Activated CD8-positive, alpha-beta memory T cell treated with anti-CD3 and anti-CD28 coated beads, Interleukin-2, amount 50 U/mL, for 1 hour (primary cell): ENCODE measurements around the gene RPL3.
"Not testable (repeated sequence)": the region's sequence is repeated elsewhere in the genome, so short reads cannot be mapped to it uniquely, and the experiment has no call there.

Experiments used
- DNase-seq: peaks from one replicate; pipeline ENCODE4 v3.0.0-alpha.2; 2020; ENCODE audit errors: extremely low read depth

The RPL3 gene

DNA sequence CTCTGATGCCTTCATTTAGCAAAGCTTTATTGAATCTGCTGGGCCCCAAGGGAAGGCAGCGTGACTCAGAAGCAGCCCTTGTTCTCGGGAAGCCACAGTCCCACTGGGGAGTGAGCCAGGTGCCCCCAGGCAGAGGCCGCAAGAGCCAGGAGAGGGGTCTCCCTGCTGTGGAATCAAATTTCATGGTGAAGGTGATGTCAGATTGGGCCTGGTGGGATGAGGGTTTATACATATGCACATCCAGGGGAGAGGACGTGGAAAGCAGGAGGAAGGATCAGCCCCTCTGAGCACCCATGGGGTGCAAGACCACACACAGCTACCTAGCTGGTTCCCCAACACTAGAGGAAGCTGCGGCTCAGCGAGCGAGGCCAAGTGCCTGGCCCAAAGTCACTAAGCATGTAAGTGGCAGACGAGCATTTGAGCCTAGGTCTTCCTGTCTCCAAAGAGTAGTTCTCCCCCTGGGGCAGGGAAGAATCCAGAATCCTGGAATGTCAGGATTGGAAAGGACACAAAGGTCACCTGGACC is 32.3 kb upstream of the RPL3 start:
- DNase-seq = no peak

DNA sequence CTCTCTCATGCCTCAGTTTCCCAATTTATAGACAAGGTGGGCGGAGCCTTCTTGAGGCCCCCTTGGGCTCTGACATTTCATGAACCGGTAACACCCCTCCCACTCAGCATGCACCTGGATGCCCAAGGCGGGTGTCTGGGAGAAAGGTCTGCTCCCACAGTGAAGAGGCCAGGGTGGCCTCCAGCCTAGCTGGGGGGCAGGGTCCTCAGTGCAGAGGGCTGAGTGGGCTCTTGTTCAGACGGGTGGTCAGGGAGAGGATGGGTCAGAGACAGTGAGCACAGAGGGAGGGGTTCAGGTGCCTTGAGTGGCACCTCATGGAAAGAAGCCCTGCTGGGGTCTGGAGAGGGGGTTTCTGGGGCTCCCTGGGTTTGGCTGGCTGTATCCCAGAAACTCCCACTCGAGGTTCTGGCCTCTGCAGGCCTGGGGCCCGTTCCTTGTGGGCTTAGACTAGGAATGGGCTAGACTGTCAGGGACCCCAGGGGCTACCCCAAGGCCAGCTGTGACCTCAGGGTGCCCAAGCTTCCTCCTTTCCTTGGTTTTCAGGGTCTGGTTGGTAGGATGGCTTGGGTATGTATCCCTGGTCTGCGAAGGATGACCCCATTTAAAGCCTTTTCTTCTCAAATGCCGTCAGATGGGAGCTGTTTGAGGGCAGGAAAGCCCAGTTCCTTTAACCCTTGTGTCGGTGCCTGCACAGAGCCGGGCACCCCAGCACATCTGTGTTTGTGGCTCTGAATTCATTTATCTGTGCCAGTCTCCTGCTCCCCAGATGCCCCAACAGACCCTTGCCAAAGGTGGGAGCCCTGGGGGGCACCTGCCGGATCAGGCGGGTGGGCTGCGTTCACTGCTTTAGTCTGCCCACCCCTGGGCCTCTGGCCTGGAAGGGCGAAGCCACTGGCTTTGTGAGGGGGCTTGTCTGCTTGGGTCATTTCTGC is 31.6 kb upstream of the RPL3 start:
- DNase-seq = no peak

DNA sequence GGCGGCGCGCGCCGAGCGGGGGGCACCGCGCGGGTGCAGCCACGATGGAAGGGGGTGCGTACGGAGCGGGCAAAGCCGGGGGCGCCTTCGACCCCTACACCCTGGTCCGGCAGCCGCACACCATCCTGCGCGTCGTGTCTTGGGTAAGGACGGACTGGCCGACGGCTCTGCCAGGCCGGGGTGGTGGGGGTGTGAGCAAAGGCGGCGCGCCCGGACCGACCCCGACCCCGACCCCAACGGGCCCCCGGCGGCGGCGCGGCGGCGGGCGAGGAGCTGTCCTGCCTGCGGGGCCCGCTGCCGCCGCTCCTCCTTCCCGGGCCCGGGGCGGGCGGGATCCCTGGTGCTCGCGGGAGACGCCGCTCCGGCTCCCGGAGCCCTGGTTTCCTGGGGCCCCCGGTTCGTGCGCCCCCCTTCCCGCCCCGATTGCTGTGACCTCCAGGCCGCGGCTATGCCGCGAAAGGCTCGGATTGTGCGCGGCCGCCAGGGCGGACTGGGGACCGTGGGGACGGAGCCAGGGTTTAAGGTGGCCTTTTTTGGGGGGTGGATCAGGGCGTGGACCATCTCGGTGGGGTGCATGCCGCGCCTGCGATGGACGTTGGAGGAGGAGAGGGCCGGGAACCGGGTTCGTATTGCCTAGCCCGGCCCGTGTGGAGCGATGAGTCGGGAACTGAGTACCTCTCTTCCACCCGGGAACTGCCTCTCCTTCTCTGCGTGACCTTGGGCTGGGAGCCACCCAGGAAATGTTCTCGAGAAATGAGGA is 30.7 kb upstream of the RPL3 start, which contains the start of gene SYNGR1:
TSS of gene SYNGR1 (plus strand) at position 25 of the 760 bp plus-strand sequence. CDS start at position 45, 20 bp downstream.
- DNase-seq = no peak

DNA sequence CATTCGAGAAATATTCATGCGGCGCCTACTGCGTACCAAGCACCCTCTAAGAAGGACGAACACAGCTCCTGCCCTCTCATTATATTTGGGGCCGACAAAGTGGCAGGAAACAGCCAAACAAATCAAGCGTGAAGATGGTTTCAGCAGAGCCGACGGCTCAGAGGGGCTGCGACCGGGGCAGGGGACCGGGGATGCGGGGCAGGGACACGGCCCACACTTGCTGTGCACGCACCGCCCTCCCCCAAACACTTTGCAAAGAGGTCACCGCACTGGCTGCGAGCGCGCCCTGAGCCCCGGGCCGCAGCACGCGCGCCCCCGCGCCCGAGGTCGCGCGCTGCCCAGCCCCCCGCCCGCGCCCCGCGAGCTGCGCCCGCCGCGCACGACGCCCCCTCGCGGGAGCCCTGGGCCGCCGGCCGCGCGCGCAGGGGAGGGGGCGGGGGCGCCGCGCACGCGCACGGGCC is 30.1 kb upstream of the RPL3 start:
- no peak for DNase-seq

DNA sequence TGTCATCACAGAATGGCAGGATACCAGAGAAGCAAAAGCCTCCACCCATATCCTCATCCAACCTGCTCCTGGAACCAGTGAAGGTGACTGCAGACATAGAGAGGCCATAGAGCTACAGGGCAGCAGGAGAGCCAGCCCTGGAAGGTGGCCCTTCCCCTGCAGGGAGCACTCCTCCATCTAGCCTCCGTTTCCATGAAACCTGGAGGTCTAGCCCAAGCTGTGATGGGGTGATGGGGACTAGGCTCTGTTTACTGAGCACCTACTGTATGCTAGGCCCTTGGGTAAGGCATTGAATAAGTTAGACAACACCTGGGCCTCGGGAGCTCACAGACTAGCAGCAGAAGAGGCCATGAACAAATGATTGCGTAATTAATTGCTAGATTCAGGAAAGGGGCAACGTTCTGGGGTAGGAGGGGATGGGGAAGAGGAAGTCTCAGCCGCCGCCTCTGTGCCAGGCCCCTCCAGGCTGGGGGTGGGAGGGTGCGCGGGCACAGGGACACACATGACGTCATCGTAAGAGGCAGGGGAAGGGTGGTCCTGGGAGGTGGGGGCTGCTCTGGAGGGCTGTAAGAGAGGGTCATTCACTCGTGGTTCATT is 29.6 kb upstream of the RPL3 start:
- no peak for DNase-seq

DNA sequence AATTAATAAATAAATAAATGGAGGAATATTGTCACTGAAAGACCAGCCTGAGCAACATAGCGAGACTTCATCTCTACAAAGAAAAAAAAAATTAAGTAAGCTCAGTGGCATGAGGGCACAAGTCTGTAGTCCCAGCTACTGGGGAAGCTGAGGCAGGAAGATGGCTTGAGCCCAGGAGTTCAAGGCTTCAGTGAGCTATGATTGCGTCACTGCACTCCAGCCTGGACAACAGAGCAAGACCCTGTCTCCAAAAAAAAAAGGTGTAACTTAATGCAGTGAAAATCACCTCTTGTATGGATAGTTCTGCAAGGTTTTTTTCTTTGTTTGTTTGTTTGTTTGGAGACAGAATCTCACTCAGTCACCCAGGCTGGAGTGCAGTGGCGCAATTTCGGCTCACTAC is 25.8 kb upstream of the RPL3 start:
- DNase-seq = no peak

DNA sequence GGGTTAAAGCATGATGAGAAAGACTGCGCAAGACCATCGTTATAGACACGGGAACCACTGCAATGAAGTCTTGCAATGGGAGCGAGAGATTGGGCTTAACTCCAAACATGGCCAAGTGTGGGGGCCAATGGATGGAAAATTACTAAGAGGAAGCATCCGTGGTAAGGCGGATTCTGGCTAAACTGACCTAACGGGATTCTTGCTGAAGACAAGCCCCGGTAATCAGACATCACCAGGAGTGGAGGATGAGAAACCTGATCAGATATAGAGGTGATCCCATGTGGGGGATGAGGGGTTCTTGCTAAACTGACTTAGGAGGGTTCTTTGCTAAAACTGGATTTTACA is 24.6 kb upstream of the RPL3 start:
- DNase-seq = no peak

DNA sequence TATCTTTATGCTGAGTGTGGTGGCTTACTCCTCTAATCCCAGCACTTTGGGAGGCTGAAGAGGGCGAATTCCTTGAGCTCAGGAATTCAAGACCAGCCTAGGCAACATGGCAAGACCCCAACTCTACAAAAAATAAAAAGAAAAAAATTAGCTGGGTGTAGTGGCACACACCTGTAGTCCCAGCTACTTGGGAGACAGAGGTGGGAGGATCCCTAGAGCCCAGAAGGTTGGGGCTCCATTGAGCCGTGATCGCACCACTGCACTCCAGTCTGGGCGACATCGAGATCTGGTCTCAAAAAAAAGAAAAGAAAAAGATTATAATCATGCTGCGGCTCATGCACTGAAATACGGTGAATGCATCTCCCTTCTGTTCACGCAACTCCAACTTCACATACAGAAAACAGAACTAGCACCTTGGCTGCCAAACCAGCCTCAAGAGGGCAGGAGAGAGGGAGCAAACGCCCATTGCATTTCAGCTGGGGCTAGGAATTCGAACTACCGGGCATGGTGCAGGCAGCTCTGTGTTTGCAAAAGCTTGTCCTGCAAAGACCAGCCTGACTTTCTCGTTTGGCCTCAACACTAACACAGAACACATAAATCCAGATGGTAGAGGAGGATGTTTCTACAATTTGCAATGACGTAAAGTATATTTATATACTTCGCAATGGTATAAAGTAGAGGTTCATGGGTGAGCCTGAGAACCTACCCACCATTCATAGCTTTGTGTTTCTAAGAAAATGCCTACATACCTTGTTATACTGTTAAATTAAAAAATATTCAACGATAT is 24.0 kb upstream of the RPL3 start:
- no peak for DNase-seq

DNA sequence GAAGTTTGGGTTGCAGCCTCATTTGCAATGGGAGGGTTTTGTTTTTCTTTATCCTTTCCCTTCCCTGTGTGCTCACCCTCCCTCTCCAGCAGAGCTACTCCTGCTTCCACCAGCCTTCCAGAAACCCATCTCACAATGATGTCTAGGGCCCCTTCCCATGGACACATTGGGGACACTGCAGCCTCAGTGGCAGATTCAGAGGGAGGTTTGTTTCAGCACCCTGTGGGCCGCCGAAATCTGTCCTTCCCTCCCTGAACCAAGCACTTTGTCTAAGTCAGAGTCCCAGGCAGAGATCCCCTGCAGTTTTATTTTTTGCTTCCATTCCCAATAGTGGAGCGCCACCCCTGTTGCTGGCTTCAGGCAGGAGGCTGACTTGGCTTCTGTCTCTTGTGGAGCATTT is 21.8 kb upstream of the RPL3 start:
- no peak for DNase-seq

DNA sequence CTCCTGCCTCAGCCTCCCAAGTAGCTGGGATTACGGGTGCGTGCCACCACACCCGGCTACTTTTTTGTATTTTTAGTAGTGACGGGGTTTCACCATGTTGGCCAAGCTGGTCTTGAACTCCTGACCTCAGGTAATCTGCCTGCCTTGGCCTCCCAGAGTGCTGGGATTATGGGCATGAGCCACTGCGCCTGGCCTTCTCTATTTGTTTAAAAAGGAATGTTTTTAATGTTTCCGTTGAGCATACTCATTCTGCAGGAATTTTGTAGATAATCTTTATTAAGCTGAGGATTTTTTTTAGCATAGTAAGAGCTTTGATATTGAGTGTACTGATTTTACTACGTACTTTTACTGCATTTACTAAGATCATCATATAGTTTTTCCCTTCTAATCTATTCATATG is 20.4 kb upstream of the RPL3 start:
- not testable (repeated sequence) for DNase-seq

DNA sequence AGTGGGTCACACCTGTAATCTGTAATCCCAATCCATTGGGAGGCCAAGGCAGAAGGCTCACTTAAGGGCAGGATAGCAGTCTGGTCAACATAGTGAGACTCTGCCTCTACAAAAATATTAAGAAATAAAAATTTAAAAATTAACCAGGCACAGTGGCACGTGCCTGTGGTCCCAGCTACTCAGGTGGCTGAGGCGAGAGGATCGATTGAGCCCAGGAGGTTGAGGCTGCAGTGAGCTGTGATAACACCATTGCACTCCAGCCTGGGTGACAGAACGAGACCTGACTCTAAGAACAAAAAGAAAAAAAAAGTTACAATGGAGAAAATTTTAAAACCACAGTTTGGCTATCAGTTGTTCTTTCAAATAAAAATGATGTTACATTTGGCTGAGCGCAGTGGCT is 17.0 kb upstream of the RPL3 start:
- DNase-seq = no peak

DNA sequence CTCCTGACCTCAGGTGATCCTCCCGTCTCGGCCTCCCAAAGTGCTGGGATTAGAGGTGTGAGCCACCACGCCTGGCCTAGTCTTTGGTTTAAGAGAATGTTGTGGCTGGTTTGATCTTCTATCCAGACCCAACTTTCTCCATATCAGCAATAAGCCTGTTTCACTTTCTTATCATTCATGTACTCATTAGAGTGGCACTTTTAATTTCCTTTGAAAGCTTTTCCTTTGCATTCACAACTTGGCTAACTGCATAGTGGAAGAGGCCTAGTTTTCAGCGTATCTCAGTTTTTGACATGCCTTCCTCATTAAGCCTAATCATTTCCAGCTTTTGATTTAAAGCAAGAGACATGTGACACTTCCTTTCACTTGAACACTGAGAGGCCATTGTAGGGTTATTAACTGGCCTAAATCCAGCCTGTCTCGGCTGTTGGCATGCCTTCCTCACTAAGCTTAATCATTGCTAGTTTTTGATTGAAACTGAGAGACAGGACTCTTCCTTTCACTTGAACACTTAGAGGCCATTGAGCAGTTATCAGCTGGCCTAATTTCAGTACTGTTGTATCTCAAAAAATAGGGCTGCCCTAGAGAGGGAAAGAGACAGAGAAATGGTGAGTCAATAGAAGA is 13.1 kb upstream of the RPL3 start:
- no peak for DNase-seq

DNA sequence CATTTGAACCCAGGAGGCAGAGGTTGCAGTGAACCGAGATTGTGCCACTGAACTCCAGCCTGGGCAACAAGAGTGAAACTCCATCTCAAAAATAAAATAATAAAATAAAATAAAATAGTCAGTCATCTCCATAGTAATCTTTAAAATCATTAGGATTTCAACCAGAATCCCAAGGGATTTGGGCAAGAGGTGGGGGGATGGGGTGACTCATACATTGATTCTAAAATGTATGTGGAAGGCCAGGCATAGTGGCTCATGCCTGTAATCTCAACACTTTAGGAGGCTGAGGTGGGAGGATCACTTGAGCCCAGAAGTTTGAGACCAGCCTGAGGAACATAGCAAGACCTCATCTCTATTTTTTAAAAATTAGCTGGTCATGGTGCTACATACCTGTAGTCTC is 11.1 kb upstream of the RPL3 start:
- DNase-seq = not testable (repeated sequence)

DNA sequence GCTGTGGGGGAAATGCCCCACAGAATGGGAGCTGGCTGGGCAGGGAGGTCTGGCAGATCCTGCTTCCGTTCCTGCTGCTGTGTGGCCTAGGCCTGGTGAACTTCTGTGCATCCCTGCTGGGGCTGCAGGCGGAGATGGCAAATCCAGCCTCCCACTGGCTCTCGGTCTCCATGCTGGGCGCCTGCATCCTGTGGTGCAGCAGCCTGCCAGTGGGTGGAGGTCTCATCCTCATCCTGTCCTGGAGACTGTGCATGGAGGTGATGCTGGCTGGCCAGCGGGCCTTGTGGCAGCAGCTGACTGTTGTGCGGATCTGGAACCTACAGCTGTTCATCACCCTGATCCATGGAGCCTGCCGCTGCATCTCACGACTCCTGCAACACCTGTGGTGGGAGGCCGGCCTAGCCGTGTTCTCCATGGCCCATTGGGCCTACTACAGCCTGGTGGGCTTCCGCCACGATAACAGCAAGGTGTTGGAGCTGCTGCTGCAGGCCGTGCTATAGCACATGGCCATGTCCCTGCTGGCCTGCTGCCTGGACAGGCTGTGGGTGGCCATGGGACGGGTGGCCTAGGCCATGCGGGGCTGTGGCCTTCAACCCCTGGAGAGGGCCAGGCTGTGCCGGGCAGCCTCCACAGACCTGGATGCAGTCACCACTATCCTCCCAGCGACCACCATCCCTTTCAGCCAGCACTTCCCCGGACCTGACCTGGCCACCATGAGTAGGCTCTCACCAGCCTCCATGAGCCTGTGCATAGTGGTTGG is 8.8 kb upstream of the RPL3 start:
- DNase-seq = no peak

DNA sequence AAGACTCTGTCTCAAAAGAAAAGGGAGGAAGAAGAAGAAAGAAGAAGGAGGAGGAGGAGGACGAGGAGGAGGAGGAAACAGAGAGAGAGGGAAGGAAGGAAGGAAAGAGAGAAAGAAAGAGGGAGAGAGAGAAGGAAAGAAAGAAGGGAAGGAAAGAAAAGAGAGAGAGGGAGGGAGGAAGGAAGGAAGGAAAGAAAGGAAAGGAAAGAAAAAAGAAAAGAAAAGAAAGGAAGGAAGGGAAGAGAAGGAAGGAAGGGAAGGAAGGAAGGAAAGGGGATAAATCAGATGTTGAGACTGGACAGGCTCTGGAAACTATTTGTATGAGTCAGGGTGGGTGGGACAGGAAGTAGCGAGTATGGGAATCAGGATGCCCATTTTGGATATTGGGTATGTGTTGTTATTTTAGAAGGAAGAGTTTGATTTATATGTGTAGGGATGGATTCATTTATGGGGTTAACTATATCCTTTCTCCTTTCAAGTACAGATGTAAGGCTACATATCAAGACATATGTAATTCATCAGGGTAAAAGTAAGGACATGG is 6.0 kb upstream of the RPL3 start:
- no peak for DNase-seq

DNA sequence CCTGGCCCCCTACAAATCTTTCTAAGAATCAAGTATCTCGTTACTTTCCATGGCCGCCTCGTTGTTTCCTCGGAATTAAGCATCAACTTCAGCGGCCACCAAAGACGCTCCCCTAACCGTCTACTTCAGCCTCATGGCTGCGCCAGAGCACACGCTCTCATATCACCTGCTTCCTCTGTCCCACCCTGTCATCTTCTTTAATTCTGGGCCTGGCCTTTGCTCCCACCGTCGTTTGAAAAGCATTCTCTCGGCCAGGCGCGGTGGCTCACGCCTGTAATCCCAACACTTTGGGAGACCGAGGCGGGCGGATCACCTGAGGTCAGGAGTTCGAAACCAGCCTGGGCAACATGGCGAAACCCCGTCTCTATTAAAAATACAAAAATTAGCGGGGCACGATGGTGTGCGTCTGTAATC is 1.2 kb upstream of the RPL3 start:
- not testable (repeated sequence) for DNase-seq

DNA sequence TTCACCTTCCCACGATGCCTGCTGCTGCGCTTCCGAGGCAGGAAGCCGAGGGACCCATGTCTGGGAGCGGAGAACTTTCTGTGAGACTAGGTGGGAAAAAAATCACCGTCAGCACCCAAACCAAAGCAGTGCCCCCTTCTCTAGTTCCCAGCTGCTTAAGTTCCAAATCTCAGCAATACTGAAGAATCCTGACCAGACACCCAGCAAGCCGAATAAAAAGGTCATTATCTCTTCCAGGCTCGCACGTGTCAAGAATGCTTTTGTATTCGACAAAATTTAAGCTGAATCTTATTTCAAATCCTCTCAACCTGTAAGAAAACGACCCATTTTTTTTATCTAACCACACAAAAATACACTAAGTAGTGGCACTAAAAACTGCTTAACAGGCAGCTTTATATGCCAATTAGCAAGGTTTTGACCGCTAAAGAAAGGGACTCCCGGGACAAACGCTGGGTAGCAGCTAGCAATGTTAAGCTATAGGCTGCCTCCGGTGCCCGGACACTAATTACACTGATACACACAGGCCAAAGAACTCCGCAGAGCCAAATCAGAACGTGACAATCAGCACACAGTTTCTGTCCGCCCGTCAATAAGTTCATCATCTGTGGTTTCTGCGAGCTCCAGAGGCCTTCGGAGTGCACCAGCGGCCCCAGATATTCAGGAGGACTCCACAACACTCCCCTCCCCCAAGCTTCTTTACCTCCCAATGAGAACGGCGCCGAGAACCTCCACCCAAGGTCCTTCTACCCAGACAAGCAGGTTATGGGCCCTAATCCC is 728 bp downstream of the RPL3 start:
- DNase-seq = no peak

DNA sequence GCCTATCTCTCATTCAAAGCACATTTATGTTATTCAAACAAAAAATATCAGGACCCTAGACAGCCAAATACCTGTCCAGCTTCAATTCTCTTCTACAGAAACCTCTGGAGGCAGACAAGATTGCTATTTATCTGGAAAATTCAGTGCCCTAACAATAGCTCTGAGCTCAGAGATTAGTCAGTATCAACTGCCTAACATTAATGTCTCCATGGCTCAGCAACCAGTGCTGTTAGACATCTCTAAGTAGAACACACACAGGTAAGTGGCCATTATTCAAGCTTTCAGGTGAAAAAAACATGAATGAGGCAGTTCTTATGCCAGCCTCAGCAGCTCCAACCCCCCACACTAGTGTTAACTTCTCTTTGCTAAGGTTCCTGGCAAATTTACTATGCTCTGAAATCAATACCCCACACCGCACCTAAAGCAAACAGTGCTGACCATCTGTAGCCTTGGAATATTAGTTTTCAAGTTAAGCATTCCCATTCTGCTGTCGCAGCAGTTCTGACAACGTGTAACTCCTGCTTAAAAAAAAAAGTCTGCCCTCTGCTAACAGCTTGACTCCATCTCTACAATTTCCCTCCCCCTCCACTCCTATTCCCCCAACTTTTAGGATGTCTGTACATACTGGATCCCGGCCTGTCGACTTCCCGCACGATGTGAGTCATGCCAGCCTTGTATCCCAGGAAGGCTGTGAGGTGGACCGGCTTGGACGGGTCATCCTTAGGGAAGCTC is 1.5 kb downstream of the RPL3 start:
- DNase-seq = no peak
